Forelimb muscle (tissue), 1 donor: ENCODE measurements around the gene ARPP19. TPM values are rescaled to one million over a fixed set of nuclear protein-coding genes. Genes with fewer than 3 reads are reported as not detected.
A peak's percentile ranks its signal among the peaks of the same experiment; 100 is the strongest.
"Not testable (repeated sequence)": the region's sequence is repeated elsewhere in the genome, so short reads cannot be mapped to it uniquely, and the experiment has no call there.

ENCODE experiments used
- DNase-seq: peaks from one replicate; pipeline ENCODE4 v3.0.0-alpha.2; 2013; ENCODE audit warnings: low read depth
- polyA plus RNA-seq: library from polyadenylated mRNA; unstranded; fragments of 120-200 nt; gene quantifications from one replicate; pipeline ENCODE4 v1.2.1, GENCODE V29; 2013; ENCODE audit not compliant: insufficient read length

The ARPP19 gene
- polyA plus RNA-seq, result 64.8 TPM

- peak; percentile 61 for DNase-seq
These were observed at the start of gene ARPP19 for GRCh38 chr15:52568601-52569585. TSS of gene ARPP19 (minus strand) at chr15:52569030. CDS start at chr15:52568892, 138 bp downstream.

GRCh38 chr15:52617026-52617425, 48.2 kb upstream of the ARPP19 start:
- no peak for DNase-seq

GRCh38 chr15:52615302-52615701, 46.5 kb upstream of the ARPP19 start:
- no peak for DNase-seq

- DNase-seq, result no peak
These were observed 40.8 kb upstream of the ARPP19 start for GRCh38 chr15:52609593-52609992.

GRCh38 chr15:52584414-52584813, 15.6 kb upstream of the ARPP19 start:
- DNase-seq, result no peak

GRCh38 chr15:52579852-52580251, 11.0 kb upstream of the ARPP19 start:
- DNase-seq, result no peak

- DNase-seq, result no peak
These were observed 7.9 kb upstream of the ARPP19 start for GRCh38 chr15:52576692-52577091.

- DNase-seq, result not testable (repeated sequence)
These were observed 6.7 kb upstream of the ARPP19 start for GRCh38 chr15:52575573-52575972.

- DNase-seq, result no peak
These were observed 6.2 kb upstream of the ARPP19 start for GRCh38 chr15:52575072-52575471.

GRCh38 chr15:52574623-52575022, 5.8 kb upstream of the ARPP19 start:
- not testable (repeated sequence) for DNase-seq

- no peak for DNase-seq
These were observed 794 bp downstream of the ARPP19 start for GRCh38 chr15:52567871-52568600.

GRCh38 chr15:52566889-52567288, 1.9 kb downstream of the ARPP19 start:
- no peak for DNase-seq

- not testable (repeated sequence) for DNase-seq
These were observed 3.1 kb downstream of the ARPP19 start for GRCh38 chr15:52565417-52566358.

- no peak for DNase-seq
These were observed 5.2 kb downstream of the ARPP19 start for GRCh38 chr15:52563501-52564060.

- DNase-seq, result no peak
These were observed 9.3 kb downstream of the ARPP19 start for GRCh38 chr15:52559575-52559974.

GRCh38 chr15:52559022-52559421, 9.8 kb downstream of the ARPP19 start:
- no peak for DNase-seq

GRCh38 chr15:52558196-52558595, 10.6 kb downstream of the ARPP19 start:
- DNase-seq, result no peak

- DNase-seq, result no peak
These were observed 11.6 kb downstream of the ARPP19 start for GRCh38 chr15:52557274-52557641.

GRCh38 chr15:52556524-52557273, 12.1 kb downstream of the ARPP19 start:
- DNase-seq, result no peak

GRCh38 chr15:52552303-52552702, 16.5 kb downstream of the ARPP19 start:
- no peak for DNase-seq
